Inflammatory macrophage treated with lipopolysaccharide for 4 hours (primary cell): Measurements from ENCODE around the gene GJD2.

ENCODE experiments used
- DNase-seq: peaks from one replicate; pipeline ENCODE4 v3.0.0-alpha.2; 2020

GJD2 gene

GRCh38 chr15:34754674-34755418, at the start of gene GJD2:
Gene GJD2 (minus strand): TSS chr15:34754998. CDS start chr15:34754488, 510 bp downstream.
- DNase-seq: no peak

- DNase-seq: no peak
Observed at GRCh38 chr15:34804113-34804512, 49.3 kb upstream of the GJD2 start.

GRCh38 chr15:34802803-34803750, 48.3 kb upstream of the GJD2 start:
- no peak for DNase-seq

- no peak for DNase-seq
Observed at GRCh38 chr15:34802371-34802770, 47.6 kb upstream of the GJD2 start.

- DNase-seq: no peak
Observed at GRCh38 chr15:34799149-34800101, 44.6 kb upstream of the GJD2 start.

GRCh38 chr15:34796847-34797435, 42.1 kb upstream of the GJD2 start:
- DNase-seq: no peak

- no peak for DNase-seq
Observed at GRCh38 chr15:34795267-34796081, 40.7 kb upstream of the GJD2 start, which contains the start of gene ACTC1. Gene ACTC1 (minus strand): TSS chr15:34795549. CDS start chr15:34794808, 741 bp downstream.

GRCh38 chr15:34794590-34795206, 39.9 kb upstream of the GJD2 start:
- no peak for DNase-seq

GRCh38 chr15:34793901-34794300, 39.1 kb upstream of the GJD2 start:
- DNase-seq: no peak

- no peak for DNase-seq
Observed at GRCh38 chr15:34793071-34793470, 38.3 kb upstream of the GJD2 start.

GRCh38 chr15:34791701-34792100, 36.9 kb upstream of the GJD2 start:
- DNase-seq: peak; percentile 8

GRCh38 chr15:34790121-34790520, 35.3 kb upstream of the GJD2 start:
- DNase-seq: no peak

GRCh38 chr15:34789326-34789725, 34.5 kb upstream of the GJD2 start:
- no peak for DNase-seq

GRCh38 chr15:34786206-34786605, 31.4 kb upstream of the GJD2 start:
- no peak for DNase-seq

- no peak for DNase-seq
Observed at GRCh38 chr15:34783991-34784390, 29.2 kb upstream of the GJD2 start.

GRCh38 chr15:34783431-34783830, 28.6 kb upstream of the GJD2 start:
- no peak for DNase-seq

- DNase-seq: no peak
Observed at GRCh38 chr15:34782901-34783300, 28.1 kb upstream of the GJD2 start.

GRCh38 chr15:34780725-34781124, 25.9 kb upstream of the GJD2 start:
- DNase-seq: no peak

- no peak for DNase-seq
Observed at GRCh38 chr15:34776606-34777105, 21.9 kb upstream of the GJD2 start.

GRCh38 chr15:34773917-34774316, 19.1 kb upstream of the GJD2 start:
- DNase-seq: no peak

- no peak for DNase-seq
Observed at GRCh38 chr15:34773013-34773412, 18.2 kb upstream of the GJD2 start.
